KG1 (cell line): ENCODE data around the gene FNDC4.
"Not testable (repeated sequence)": the region's sequence is repeated elsewhere in the genome, so short reads cannot be mapped to it uniquely, and the experiment has no call there.

Experiments
- DNase-seq: peaks from one replicate; lab custom pipeline; 2025; lab: John Stamatoyannopoulos, UW

Gene FNDC4, protein sequence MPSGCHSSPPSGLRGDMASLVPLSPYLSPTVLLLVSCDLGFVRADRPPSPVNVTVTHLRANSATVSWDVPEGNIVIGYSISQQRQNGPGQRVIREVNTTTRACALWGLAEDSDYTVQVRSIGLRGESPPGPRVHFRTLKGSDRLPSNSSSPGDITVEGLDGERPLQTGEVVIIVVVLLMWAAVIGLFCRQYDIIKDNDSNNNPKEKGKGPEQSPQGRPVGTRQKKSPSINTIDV

GRCh38 chr2:27494944-27495554 lies at the start of gene FNDC4:
Gene FNDC4, minus strand, starts transcription at chr2:27495200. Its CDS starts 521 bp downstream, at chr2:27494679.
- no peak for DNase-seq

GRCh38 chr2:27544143-27544821 lies 49.3 kb upstream of the FNDC4 start:
- DNase-seq = no peak

- DNase-seq = not testable (repeated sequence)
Observed at GRCh38 chr2:27539649-27540048, 44.6 kb upstream of the FNDC4 start.

- DNase-seq = not testable (repeated sequence)
Observed at GRCh38 chr2:27538839-27539450, 43.9 kb upstream of the FNDC4 start.

DNA sequence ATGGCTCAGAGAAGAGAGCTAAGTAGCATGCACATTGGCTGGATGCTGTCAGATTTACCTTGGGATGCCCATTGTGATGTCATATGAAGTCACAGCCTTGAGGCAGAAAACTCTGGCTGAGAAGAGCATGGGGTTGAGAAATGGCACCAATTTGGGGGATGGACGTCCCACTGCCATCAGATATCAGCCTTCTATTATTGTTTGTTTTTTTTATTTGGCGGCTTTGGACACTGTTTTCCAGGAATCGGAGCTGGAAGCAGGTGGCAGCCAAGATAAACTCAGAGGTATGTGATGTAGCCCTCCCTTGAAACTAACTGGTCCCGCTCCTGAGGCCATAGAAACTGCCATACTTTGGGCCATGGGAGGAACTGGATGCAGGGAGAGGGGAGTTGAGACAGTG lies 42.3 kb upstream of the FNDC4 start:
- DNase-seq = no peak

DNA sequence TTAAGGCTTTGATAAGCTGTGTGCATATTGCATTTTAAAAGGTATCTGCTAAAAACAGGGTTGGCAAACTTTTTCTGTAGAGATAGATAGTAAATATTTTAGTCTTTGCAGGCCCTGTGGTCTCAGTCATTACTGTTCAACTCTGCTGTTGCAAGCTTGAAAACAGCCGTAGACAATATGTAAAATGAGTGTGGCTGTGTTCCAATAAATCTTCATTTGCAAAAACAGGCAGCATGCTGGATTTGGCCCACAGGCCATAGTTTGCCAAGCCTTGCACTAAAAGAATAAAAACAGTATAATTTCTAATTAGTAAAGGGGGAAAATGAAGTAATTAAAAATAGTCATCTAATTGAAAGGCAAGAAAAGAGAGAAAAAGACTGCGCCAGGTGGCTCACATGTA lies 37.0 kb upstream of the FNDC4 start:
- DNase-seq = no peak

- DNase-seq = no peak
Observed at GRCh38 chr2:27527182-27527581, 32.2 kb upstream of the FNDC4 start.

DNA sequence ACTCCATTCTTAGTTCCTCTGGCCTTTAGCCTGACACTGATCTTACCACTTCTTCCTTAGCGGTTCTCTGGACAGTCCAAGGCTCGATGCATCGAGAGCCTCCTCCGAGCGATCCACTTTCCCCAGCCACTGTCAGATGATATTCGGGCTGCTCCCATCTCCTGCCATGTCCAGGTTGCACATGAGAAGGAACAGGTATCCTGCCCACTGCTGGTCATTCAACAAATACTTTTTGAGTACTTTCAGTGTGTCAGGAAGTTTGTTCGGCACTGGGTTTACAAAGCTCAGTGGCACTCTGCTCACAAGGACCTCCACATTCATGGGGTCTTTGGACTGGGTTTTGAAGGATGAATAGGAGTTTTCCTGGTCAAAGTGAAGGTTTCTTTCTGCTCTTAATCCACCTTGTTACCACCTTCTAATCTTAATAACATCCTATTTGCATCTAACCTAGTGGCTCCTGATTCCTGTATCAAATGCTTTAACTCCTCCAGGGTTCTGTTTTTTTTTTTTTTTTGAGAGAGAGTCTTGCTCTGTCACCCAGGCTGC lies 27.5 kb upstream of the FNDC4 start:
- DNase-seq = no peak

DNA sequence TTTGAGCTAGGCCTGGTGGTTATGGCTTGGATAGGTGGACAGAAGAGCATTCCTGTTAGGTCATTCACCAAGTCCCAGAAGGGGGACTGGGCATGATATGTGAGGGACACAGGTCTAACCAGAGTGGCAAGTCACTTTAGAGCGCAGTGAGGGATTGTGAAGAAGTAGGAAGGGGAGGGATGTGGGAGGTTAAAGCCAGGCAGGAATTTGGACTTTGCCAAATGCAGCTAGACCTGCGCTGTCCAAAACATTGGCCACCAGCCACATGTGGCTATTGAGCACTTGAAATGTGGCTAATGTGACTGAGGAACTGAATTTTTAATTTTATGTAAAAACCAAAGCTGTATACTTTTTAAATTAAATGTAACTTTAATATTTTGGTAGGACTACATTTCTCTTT lies 25.3 kb upstream of the FNDC4 start:
- DNase-seq = no peak

DNA sequence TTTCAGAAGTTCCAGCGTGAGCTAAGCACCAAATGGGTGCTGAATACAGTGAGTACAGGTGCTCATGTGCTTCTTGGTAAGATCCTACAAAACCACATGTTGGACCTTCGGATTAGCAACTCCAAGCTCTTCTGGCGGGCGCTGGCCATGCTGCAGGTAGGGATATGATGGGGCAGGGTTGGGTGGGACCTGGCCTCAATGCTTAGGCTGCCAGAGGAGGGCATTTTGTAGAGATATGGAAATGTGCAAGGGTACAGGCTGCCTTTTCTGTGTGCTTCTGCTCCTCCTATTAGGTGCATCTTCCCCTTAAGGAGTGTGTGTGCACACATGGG lies 23.7 kb upstream of the FNDC4 start:
- DNase-seq = no peak

- DNase-seq = no peak
Observed at GRCh38 chr2:27518113-27518781, 23.2 kb upstream of the FNDC4 start.

- no peak for DNase-seq
Observed at GRCh38 chr2:27509326-27509725, 14.3 kb upstream of the FNDC4 start.

DNA sequence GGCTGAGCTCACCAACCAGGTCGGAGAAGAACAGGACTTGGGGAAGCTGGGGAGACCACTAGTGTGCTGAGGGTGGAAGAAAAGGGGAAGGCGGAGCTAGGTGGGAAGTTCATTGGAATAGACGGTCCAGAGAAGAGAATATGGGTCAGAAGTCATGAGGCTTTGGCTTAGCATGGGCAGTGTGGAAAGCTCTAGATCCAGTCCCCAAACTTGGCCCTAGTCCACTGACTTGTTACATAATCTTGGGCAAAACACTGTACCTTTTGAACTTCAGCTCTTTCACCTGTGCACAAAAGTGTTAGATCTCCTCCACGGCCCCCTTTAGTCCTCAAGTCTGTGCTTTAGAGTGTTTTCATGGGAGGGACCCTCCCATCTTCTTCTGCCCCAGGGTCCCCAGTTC lies 12.3 kb upstream of the FNDC4 start:
- no peak for DNase-seq

- DNase-seq = no peak
Observed at GRCh38 chr2:27506587-27506986, 11.6 kb upstream of the FNDC4 start.

DNA sequence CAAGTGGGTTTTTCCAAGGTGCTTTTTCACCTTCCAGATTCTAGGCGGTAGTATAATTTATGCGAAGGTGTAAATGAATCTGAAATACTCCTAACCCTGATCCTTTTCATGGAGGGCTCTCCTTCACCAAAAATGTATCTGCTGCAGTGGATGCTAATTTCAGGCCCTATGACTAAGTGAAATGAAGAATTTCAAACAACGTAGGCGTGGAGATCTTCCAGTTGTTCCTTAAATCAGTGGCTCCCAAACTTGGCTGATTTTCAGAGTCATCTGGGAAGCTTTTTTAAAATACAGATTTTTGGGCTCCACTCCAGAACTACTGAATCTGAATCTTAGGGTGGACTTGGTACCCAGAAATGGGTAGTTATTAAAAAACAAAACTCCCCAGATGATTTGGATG lies 7.1 kb upstream of the FNDC4 start:
- no peak for DNase-seq

- no peak for DNase-seq
Observed at GRCh38 chr2:27501042-27501441, 6.0 kb upstream of the FNDC4 start.

GRCh38 chr2:27498975-27499374 lies 4.0 kb upstream of the FNDC4 start:
- no peak for DNase-seq

DNA sequence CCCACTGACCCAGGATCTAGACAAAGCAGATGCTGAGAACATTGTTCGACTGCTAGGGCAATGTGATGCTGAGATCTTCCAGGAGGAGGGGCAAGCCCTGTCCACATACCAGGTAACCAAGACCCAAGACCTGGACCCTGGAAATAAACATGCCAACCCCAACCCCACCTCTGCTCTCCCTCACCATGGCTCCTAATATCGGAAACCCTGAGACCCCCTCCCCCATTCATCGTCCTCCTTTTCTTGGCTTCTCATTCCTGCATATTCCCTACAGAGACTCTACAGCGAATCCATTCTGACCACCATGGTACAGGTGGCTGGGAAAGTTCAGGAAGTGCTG lies 2.3 kb upstream of the FNDC4 start:
- no peak for DNase-seq

DNA sequence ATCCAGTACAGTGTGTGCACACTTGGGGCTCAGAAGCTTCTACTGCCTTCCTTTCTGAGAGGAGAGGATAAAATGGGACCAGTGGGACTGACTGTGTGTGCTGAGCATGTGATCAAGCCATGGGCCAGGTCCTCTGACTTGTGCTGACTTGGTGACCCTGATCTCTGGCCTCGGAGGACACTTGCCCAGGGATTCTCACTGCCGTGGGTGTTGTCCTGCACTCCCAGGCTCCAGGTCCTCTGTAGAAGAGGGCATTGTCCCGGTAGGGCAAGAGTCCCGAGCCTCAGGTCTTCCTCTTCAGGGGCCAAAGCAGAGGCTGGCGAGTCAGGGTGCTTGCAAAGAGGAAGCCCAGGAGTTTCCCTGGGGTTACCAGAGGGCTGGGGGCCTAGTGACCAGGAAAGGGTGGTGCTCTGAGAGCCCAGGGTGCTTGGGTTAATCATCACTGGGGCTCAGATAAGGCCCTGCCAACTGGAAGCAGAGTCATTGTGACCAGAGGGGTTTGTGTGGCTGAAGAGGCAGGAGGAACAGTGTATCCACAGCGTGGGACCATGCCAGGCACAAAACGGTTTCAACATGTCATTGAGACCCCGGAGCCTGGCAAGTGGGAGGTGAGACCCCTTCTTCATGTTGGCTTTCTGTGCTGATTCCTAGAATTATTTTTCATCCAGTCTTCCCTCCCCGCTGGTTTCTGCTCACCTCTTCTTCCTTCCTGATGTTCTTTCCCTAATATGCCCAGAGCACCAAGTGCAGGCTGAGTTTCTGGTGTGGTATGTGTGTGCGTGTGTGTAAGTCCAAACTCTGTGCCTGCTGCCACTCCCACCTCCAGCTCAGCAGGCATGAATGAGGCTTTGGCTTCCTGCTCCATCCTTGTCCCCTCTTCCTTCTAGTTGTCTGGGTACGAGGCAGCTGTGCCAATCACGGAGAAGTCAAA lies 1.6 kb upstream of the FNDC4 start, which contains the start of gene GCKR:
GCKR (plus strand) TSS at position 483 of the 931 bp plus-strand sequence; CDS start at position 549, 66 bp downstream.
- no peak for DNase-seq

GRCh38 chr2:27495840-27496356 lies 898 bp upstream of the FNDC4 start:
- DNase-seq = no peak
